COR-L47 (cell line): ENCODE measurements around the gene XPC.

Experiments
- DNase-seq: peaks from one replicate; lab custom pipeline; 2025; lab: John Stamatoyannopoulos, UW

XPC gene

GRCh38 chr3:14208168-14208567, 29.8 kb upstream of the XPC start:
- no peak for DNase-seq

GRCh38 chr3:14206548-14207177, 28.3 kb upstream of the XPC start:
- no peak for DNase-seq

- no peak for DNase-seq
These were observed 26.3 kb upstream of the XPC start for GRCh38 chr3:14204515-14205284.

- no peak for DNase-seq
These were observed 25.2 kb upstream of the XPC start for GRCh38 chr3:14203521-14204079.

DNA sequence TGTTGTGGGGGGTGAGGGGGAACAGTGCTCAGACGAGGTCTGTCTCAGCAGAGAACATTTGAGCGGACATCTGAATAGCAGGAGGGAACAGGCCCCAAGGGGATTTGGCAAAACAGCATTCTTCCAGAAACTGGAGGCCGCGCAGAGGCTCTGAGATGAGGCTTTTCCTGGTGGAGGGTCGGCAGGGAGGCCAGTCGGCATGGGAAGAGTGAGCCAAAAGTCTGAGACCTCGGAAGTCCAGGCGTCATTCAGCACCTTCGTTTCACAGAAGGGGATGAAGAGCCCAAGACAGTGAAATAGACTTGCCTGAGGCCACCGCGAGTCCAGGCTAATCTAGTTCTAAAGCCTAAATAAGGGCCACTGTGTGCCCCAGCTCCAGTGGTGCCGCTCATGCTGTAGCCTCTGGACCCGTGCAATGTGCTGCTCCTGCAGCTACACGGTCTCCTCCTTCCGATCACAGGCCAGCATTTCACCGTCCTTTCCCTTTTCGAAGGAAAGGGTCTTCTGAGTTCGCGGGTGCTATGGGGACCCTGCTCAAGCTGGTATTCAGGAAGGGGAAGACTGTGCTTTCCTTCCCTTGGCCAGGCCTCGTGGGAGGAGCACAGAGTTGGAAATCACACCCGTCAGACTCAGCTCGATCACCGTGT, 24.6 kb upstream of the XPC start:
- DNase-seq = no peak

DNA sequence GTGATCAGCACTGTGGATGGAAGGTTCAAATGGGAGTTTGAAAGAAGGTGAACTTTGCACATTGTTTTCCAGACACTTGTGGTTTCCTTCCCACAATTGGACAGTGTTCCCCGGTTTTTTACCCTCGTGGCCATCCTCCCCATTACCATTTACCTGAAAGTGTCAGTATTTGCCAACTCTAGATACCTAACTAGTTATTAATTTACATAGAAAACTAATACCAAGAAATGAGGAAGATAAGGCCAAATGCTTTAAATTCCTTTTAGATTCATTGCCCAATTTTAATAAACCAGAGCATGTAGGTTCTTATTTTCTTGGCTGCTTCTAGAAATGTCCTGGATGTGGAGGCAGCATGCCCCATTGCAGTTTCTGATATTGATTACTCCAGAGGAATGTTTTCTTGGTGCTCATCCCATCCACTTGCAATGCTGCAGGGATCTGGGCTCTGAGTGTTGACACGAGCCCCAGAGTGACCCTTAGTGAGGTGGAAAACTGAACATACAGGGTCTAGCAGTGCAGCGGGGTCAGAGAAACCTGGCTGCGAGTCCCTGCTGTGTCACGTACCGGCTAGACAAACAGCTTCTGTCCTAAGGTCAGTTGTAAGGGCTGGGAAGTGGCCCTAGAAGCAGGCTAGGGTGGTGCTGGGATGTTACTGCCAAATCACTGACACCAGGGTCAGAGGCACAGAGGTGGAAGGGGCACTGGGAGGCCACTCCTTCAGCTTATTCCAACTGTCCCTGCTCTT, 23.7 kb upstream of the XPC start:
- DNase-seq = no peak

DNA sequence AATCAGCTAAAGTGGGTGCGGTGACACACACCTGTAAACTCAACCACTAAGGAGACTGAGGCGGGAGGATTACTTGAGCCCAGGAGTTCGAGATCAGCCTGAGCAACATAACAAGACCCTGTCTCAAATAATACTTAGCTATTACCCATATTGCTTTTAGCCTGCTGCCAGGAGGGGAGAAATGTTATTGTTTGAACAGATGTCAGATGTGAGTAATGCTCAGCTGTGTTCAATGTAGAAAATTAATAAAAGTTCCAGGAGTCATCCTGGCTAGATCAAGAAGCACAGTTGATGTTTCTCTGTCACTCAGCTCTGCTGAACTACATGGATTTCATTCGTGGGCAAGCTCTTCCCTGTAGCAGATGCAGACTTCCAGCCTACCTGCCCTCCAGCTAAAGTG, 22.4 kb upstream of the XPC start:
- DNase-seq = no peak

GRCh38 chr3:14200276-14200675, 21.9 kb upstream of the XPC start:
- DNase-seq = no peak

DNA sequence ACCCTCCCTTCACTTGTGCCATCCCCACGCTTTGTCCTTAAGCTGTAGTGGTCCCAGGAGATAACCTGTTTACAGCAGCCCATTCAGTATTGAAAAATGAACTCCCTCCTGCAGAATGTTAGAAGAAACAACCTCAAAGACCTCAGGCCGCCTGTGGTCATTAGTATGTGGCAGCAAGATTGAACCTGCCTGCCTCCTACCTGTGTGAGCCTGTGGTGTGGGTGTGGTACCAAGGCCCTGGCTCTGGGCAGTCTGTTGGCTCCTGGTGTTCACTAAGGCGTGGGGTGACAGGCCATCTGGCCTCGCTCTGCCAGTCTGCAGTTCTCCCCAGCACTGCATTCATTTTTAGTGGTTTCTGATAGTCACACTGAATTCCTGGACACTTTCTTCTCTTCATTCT, 21.2 kb upstream of the XPC start:
- no peak for DNase-seq

DNA sequence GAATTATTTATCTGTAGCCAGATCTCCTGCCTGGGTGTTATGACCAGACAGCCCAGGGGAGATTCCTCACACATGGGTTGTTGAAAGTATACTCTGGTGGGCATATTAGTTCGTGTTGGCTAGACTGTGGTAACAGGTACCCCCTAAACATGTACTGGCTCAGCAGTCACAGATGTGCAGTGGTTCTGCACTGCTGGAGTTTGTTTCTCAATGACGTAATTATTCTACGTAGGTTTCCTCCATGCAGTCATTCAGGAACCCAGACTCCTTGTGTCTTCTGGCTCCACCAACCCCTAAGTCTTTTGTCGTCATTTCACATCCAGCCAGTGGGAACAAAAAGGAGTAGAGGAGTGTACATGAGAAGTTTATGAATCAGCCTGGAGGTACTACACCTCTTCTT, 16.5 kb upstream of the XPC start:
- no peak for DNase-seq

DNA sequence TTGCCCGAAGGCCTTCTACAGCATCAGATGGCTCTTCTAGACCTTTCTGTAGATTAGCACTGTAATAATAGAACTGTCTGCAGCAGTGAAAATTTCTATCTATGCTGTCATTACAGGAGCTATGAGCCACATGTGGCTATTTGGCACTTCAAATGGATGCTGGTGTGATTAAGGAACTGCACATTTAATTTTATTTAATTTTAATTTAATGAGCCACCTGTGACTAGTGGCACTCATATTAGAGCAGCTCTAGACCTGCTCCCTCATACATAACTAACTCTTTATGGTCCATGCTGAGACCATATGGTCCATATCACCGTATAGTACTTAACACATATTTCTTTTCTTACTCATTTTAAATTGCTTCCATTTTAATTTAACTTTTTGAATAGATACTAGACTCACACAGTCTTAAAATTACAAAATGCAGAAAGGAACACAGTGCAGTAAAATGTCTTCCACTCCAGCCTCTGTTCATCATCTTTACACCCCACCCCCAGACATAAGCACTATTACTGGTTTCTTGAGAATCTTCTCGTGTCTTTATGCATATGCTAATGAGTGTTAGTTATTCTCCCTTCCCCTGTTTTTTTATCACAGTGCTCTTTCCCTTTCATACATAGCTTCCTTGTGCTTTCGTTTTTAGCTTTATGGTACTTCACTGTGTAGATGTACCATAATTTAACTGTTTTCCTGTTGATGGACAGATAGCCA, 9.8 kb upstream of the XPC start:
- DNase-seq = no peak

DNA sequence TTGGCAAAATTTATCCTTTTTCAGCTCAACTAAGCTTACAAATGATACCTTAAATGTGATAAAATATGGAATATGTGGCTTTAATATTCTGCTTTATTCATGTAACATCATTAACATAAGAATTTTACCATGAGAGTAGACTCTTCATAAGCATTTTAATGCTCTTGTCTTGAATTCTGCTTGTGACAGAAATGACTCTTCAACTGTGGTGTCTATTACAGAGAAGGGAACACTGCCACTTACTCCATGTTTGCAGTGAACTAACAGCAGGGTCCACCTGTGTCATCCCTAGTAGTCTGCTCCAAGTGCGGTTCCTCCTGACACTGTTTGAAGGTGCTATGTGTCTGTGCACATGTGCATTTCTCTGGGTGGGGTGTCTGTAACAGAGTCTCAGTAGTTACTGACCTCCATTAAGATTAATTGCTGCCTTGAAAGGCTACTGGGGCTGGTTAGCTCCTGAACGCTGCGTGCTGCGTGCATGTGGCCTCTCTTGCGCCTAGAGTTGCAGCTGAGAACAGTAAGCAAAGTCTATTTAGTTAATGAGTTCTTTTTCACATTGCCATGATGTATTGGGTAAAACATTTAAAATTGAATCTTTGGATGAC, 8.6 kb upstream of the XPC start:
- no peak for DNase-seq

DNA sequence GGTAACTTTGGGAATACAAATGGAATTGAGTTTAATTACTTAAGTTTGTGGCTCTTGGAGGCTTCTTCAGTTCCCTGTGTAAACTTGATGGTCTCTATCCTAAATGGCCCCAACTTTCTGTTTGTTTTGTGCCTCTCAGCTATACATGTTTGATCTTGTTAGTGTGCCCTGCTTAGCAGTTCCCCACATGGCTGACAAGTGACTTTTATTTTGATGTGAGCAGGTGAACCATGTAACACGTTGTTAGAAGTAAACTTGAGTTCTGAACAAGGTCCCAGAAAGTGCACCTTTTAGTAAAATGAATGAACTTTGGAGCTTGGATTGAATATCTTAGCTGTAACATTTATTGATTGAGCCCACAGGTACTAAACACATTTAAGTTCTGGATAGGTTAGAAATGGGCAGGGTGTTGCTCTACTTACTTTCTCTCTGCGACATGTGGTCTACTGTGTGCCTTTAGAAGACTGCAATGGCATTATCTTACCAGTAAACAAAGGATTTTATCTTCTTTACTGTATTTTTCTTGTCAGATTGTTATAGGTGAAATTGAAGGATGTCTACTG, 4.7 kb upstream of the XPC start:
- no peak for DNase-seq

- no peak for DNase-seq
These were observed 2.9 kb upstream of the XPC start for GRCh38 chr3:14181253-14181652.

DNA sequence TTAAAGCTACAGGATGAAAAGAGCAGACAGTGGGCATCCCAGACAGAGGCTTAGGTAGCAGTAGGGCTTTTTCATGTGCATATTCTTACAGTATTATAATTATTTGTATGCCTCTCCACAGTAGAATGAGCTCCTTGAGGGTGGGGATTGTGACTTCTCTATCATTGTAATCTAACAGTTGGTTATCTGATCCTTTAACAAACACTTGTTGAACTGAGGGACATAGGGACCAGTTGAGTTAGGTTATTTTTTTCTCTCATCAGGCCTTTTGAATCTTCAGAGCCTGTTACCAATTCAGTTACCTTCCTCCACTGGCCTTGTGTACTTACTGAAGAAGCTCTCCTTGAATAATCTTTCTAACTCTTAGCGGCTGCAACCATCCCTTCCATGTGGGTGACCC, 1.4 kb upstream of the XPC start:
- DNase-seq = no peak

- no peak for DNase-seq
These were observed 689 bp upstream of the XPC start for GRCh38 chr3:14179114-14179465.

DNA sequence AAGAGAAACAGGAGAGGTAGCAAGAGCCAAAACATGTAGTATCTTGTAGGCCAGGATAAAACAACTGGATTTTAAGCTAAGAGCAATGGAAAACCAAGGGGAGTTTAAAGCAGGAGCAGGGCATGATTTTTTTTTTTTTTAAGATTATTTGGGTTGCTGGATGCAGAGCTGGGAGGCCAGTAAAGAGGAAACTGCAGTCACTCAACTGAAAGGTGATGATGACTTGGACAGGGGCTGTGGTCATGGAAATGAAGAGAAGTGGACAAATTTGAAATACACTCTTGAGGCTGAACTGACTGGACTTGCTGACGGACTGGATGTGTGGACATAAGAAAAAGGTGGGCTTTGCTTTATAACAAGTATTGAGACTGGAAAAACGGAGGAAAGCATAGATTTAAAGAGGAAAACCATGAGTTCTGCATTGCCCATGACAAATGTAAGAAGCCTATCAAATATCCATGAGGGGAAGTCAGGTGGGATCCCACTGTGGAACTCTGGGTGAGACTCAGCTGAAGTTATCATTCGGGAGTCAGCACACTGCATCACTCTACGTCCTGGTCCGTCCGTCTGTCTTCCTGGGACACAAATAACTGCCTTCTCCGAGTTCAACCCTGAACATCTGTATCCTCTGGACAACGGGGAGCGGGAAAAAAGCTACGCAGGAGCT, 688 bp downstream of the XPC start:
- no peak for DNase-seq

- no peak for DNase-seq
These were observed 2.9 kb downstream of the XPC start for GRCh38 chr3:14175383-14176037.

DNA sequence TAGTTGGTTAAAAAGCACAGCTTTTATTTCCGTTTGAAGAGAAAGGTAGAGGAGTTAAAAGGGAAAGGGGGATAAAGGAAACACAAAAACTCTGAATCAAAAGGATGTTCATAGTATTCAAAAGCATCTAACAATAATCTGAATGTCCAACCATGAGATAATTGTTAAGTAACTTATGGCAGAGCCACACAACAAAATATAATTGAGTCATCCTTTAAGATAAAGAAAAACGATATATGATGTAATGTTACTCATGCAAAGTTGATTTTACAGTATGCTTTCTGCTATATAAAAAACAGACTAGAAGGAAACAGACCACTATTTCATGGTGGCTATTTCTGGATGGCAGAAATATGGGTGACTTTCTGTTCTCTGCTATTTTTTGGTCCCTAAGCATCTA, 3.9 kb downstream of the XPC start:
- DNase-seq = no peak

- DNase-seq = no peak
These were observed 5.9 kb downstream of the XPC start for GRCh38 chr3:14172496-14172895.
